GM19240 (cell line): ENCODE data around the gene CPNE2.

Experiments
- DNase-seq: peaks from one replicate; pipeline ENCODE4 v3.0.0; 2011; ENCODE audit warnings: low spot score; ENCODE audit not compliant: insufficient read length

CPNE2 gene

DNA sequence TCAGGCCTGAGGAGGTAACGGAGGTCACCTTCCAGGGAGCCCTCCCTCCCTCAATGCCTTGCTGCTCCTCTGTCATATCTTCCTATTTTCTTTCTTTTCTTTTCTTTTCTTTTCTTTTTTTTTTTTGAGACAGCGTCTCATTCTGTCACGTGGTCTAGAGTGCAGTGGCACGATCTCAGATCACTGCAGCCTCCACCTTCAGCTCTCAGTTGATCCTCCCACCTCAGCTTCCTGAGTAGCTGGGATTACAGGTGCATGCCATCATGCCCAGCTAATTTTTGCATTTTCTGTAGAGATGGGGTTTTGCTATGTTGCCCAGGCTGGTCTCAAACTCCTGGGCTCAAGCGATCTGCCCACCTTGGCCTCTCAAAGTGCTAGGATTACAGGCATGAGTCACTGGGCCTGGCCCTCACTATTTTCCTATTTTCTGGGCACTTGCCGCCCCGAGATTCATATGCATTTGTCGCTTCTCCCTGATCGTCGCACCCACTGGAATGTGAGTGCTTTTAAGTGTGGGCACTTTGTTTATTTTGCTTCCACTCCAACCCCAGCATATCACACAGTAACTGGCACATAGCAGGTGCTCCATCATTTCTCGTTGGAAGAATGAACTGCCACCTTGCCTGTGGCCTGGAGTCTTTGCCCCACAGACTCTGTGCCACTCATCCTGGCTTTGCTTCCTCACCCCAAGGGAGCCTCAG, 31.7 kb downstream of the CPNE2 start:
- no peak for DNase-seq

DNA sequence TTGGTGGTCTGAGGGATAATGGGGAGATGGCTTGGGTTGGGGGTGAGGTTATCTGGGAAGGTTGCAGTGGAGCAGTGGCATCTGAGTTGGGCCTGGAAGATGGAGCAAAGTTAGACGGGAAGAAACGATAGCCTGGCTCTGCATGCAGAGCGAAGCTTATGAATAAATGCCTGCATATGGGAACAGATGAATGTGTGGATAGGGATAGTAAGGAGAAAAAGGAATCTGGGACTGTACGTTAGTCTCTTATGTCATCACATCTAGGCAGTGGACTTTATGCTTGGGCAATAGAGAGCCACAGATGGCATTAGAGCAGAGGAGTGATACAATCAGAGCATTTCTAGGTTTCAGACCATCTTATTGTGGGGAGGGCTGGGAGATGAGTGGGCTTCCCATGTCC, 33.0 kb downstream of the CPNE2 start:
- no peak for DNase-seq

DNA sequence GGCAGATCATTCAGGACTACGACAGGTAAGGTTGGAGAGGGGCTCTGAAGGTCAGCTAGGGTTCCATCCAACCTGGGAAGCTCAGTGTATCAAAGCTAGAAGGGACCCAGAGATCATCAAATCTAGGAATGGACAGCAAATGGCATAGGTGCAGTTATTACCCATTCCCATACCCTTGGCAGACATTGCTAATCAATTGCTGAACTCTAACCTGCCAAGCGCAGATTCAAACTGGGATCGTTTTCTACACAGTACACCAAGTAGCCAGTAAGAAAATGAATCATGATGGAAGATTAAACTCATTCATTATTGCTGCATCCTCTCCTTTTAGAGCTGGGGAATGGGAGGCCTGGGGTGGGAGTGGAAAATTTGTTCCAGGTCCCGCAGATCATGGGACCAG, 33.6 kb downstream of the CPNE2 start:
- no peak for DNase-seq

DNA sequence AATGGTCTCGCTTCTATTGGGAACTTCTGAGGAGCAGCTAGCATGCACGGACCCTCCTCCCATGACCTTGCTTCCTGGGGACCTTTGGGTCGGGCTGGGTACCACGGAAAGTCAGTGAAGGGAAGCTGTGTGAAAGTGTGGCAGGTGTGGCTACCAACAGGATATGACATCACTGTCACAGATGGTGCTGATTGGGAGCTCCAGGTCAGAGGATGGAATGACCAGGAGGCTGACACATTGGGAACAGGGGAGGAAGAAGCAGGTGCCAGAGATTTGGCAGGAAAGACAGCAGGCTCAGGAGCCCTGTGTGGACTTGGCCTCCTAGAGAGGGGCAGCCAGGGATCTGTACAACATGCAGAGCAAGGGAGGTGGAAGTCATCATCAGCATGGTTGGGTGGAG, 34.0 kb downstream of the CPNE2 start:
- no peak for DNase-seq

DNA sequence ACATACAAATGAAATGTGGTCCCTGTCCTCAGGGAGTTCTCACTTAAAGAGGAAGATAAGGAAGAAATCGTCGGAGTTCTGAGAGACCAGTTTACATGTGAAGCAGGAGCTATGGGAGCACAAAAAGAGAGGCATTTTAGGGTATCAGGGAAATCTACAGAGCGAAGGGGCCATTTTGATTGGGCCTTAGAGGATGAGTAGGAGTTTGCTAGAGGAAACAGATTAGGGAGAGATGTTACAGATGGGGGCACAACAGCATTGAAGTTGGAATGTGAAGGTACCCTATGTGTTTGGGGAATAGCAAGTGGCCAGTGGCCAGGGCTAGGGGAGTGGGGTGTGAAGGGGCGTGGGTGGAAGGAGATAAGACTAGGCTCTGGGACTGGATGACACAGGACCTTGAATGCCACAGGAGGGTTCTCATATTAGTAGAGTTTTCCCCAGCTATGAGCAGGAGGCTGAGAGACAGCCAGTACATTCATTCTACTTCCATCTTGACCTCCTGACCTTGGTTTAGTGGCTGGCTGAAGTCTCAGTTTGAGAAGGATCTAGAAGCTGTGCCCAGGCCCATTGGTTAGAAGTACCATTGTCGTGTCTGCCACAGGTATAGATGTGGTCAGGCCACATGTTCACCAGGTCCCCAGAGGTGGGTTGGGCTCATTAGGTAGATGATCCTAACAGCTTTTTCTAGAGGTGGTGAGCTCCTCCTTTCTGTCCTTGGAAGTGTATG, 34.8 kb downstream of the CPNE2 start:
- DNase-seq, result no peak

DNA sequence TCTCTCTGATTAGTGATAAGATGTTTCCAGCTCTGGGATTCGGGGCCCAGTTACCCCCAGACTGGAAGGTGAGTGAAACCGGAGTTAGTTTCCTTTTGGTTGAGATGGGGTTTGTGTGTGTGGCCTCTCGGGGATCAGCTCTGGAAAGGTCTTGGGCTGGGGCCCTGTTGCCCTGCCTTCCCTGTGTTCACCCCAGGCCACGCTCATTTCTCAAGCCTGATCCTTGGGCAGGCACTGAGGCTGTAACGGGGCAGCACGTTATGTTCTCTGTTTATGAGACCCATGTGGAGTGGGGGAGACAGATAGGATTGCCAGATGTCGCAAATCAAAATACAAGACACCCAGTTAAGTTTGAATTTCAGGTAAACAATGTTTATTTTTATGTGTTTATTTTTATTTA, 35.5 kb downstream of the CPNE2 start:
- no peak for DNase-seq

DNA sequence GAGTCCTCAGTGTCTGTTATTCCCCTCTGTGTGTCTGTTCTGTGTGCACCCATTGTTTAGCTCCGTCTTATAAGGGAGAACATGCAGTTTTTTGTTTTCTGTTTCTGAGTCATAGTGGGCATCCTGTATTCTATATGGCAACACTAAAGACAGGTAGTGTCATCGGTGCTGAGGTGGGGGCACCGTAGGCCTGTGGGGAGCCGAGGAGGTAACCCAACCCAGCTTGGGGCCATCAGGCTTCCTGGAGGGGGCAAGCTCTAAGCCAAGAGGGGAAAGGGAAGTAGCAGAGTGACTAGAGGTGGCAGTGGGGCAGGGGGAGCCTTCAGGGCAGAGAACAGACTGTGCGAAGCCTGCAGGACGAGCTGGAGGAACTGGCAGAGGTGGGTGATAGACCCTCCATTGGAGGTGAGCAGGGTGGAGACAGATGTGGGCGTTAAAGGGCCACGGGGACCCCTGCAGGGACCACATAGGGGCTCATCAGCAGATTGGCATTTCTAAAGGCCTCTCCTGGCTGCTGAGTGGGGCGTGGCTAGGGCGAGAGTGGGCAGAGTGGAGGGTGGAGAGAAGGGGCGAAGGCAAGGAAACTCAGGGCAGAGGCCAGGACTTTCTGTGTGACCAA, 36.5 kb downstream of the CPNE2 start:
- DNase-seq, result no peak

DNA sequence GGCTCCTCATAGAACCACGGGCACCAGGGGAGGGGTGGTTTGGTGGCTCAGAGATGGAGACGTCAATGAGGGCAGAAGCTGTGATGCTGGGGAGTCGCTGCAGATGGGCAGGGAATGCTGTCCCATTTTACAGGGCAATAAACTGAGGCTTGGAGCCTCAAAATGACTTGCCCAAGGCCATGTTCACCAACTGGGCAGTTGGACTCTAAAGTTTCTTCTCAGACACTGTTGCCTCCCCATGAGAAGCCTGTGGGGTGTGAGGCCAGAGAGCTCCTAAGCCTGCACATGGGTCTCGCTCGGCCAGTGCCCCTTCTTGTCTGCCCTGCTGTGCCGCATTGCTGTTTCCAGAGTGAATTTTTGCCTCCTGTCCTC, 38.6 kb downstream of the CPNE2 start:
- no peak for DNase-seq

DNA sequence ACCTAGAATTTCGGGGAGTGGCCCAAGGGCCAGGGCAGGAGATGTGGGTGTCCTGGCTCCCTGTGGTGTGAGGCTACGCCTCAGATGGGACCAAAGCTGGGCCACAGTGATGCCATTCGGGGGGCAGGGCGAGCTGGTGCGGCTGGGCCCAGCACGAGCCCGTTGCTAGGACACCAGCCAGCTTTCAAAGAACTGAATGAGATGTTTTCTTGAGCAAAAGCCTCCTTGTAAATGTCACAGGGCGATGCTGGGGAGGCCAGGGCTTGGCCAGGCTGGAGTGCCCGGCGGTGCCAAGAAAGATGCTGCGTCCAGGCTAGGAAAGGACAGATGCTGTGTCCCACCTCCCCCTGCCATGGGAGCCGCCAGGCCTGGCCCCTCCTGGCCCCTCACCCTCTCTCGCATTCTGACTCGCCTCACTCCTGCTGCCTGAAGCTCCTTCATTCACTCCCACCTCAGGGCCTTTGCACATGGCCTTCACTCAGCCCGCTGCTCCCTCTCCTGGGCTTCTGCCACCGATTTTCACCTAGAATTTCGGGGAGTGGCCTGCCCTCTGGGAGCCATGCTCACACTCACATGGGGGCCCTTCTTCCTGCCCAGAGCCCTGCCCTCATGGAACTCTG, 39.1 kb downstream of the CPNE2 start:
- DNase-seq, result no peak

DNA sequence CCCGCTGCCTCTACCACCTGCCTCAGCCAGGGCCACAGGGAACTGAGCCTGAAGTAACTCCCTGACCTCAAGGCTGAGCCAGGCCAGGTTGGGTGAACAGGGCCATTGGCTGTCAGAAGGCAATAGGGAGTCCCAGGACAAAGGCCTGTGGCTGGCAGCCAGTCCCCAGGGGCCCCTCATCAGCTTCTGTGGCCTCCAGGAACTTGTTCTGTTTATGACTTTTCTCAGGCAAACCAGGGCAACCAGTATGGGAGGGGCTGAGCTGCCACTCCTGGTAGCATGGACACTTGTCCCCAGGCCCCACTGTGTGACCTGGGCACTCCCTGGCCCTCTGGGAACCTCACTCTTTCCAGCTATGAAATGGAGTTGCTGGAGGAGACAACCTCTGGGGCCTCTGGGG, 40.1 kb downstream of the CPNE2 start:
- DNase-seq, result no peak

DNA sequence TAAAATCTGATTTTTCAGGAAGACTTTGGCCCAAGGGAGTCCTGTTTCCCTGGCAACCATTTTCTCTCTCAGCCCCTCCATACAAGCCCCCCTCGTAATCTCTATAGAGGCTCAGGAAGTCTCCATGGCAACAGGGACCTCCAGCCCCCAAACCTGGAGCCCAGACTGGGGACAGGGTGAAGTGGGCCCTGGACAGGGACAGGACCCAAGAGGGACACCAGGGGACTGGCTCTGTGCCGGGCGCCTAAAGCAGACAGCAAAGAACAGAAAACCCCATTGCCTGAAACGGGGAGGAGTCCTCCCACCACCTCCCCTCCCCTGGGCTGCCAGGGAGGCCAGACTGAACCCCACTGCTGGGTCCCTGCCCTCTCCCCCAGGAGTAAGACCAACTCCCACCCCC, 40.6 kb downstream of the CPNE2 start:
- DNase-seq, result no peak

DNA sequence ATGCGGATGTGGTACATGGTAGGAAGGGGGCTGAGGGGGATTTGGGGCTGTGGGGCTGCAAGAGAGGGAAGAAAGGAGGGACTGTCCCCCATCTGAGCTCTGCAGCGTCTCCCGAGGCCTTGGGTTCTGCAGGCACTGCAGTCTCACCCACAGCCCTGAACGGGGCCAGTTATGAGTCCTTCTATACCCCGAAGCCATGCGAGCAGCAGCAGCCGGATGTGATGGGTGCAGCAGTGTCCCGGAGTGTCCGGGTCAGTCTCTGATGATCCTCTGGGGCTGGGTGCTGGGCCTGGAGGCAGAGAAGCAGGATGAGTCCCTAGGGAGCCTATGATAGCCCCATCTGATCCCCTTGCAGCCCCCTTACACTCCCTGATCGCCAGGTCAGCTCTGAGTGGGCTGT, 41.5 kb downstream of the CPNE2 start:
- DNase-seq, result no peak

DNA sequence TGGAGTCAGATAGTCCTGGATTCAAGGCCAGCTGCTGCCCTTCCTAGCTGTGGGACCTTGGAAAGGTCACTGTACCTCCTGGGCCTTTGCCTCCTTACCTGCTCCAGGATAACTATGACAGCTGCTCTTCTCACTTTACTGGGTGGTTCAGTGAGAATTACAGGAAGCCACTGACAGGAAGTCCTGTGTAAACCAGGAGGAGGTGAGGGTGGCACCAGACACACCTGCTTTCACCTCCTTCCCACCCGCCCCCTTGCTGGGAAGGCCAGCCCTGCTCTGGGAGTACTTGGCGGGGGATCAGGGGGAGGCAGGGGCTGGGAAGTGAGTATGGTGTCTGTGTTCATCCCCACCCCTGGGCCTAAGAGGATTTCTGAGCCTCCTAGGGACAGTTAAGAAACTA, 42.6 kb downstream of the CPNE2 start:
- DNase-seq, result no peak

DNA sequence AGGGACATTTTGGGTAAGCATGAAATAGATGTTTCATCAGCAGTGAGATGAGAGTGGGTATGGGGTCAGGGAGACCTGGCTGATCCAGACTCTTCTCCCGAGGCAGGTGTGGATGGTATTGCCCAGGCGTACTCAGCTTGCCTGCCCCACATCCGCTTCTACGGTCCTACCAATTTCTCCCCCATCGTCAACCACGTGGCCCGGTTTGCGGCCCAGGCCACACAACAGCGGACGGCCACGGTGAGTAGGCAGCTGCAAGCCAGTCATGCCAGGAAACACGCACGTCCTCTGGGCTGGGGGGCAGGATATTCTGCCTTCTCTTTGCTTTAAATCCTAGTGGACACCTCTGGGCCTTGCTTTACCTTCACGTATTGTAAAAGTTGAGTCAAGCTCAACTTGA, 44.7 kb downstream of the CPNE2 start:
- no peak for DNase-seq

DNA sequence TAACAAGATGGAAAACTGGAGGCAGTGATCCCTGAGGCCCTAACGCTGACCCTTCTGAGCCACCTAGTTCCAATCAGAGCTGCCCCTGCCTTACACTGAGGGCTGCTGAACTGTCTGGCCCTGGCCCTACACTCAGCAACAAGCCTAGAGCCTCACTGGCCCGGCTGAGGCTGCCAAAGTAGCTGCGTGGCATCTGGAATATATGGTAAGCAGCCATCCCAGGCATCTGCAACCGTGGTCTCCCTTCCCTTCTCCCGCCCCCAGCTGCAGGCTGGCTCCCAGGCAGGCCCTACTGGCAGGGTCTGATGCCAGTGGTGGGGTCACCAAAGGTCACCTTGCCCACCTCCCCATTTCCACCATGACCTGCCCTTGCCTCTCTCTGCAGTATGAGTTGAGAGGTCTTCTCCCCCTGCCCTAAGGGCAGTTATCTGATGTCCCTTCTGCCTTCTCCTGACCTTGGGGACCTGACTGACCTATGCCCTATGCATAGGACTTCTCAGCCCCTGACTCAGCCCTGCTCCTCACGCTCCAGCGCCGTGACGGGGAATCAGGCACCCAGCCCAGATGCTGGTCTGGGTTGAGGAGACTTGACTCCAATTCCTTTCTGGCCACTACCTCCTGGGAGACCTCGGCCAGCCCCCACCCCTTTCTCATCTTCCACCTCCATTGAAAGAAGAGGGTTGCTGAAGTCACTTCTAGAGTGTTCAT, 45.3 kb downstream of the CPNE2 start:
- no peak for DNase-seq

DNA sequence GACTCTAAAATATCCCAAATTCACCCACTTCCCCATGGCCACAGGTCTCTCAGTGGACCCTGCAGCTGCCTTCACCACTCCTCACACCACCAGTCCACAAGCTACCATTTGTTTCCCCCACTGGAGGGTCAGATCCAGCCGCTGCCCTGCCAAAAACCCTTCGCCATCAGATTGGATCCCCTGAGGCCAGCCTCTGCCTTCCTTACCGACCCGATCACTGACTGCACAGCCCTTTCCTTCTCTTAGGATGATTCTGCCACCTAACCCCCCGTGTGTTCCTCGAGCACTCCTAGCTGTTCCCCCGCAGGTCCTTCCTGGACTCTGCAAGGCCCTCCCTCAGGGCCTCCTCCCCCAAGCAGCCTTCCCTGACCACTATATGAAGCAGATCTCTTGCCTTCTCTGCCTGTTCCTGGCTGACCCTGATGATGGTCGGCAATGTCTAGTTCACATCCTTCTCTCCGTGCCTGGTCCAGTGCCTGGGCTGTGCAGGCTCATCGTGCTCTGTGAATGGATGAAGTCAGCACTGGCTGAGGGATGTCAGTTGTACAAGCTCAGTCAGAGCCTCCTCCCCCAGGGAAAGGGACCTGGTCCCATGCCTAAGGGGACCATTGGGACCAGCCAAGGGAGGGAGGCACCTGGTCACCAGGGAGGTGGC, 46.0 kb downstream of the CPNE2 start:
- no peak for DNase-seq

DNA sequence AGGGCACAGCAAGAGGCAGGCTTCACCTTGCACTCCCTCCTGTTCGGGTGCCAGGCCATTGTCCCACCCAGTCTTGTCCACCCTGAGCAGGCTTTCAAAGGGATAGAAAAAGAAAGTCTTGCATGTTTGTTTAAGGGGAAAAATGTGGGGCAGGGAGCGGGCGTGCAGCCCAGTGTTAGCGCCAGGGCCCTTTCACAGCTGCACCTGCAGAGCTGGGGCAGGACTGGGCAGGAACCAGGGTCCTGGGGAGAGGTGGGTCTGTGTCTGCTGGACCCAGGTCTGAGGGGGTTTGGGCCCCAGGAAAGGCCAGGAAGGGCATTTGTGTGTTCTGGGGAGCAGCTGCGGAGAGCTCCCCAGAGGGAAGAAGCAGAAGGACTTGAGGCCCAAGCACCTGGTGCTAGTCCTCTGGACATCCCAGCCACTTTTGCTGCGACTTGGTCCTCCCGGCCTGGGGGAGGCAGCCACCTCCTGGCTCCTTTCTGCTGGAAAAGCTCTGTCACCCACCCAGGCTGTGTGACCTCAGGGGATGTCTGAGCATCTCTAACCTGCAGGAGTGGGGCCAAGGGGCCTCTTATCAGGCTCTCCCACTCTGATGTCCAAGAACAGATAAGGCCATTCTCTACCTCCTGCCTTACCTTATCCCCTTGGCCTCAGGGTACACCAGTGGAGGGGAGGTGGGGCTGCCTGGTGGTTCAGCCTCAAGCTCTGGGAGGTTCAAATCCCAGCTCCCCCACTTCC, 48.7 kb downstream of the CPNE2 start:
- DNase-seq, result no peak

DNA sequence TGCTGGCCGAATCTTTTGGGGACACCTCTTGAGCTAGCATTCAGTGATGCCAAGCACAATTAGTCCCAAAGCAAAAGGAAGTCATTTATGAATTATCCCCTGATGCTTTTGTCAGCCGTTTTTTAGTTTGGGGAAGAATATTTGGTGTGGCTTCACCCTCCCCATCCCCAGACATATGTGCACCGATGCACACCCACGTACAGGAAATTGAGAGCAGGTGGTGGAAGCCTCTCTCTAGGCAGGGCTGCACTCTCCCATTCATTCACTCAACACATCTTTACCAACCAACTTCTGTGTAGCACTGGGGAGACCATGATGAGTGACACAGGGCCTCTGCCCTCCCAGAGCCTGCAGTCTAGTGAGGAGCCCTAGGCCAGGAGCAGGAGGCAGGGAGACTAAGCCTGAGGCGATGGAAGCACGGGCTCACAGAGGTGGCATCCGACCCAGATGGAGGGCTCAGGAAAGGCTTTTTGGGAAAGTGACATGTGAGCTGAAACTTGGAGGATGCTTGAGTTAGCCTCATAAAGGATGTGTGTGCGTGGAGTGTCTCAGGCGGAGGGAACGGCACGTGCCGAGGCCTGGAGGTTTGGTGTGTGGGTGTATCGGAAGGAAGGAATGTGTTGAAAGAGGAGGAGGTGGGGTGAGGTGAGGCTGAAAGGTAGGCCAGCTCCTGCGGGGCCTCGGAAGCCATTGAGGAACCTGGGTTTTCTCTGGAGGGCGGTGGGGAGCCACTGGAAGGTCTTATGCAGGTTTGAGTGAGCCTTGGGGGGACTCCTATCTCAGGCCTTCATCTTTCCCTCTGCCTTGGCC, 49.6 kb downstream of the CPNE2 start:
- no peak for DNase-seq

DNA sequence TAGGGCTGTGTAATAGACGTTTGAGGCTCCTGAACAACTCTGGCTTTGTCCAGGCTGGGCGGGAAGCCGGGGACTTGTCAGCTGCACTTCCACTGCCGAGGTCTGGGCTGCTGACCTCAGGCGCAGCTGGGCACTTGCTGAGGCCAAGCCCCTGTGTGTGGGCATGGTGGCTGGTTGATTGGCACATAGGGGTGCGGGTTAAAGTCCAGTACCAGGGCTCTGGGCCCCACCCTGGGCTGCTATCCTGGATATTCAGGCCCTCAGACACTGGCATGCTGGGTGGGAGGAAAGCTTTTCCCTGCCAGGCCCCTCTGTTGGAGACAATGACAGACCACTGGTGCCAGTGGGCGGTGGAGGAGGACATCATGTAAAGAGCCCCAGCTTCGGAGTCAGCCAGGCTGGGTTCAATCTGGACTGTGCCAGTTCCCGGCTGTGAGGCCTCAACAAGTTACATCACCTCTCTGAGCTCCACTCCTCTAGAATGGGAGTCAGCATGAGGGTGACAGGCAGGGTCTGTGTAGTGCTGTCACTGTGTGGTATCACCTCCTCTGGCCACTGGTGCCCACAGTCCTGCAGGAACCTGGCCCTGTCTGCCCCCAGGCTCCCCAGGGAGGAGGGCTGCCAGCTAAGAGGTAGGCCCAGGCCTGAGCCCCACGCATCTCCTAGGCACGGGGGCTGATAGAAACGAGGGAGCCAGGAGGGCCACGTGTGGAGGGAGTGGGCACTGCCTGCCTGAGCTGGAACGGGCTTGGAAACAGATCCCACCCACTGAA, 51.0 kb downstream of the CPNE2 start:
- no peak for DNase-seq
